Mesendoderm (in vitro differentiated cells): ENCODE results near the gene CPA2.

Experiments used
- DNase-seq: peaks from one replicate; pipeline ENCODE4 v3.0.0; 2013
- H2AK5ac ChIP-seq: 2 replicates; pipeline ENCODE4 v1.6.1; 2013; ENCODE audit warnings: low read length, inconsistent platforms
- H2BK120ac ChIP-seq: 2 replicates; pipeline ENCODE4 v1.6.1; 2013; ENCODE audit warnings: low read depth, mild to moderate bottlenecking, low read length, moderate library complexity, mixed read lengths
- H2BK15ac ChIP-seq: replicated peaks from 2 replicates; pipeline ENCODE4 v1.6.1; 2013; ENCODE audit warnings: low read depth, mild to moderate bottlenecking, moderate library complexity
- H2BK5ac ChIP-seq: 2 replicates; pipeline ENCODE4 v1.6.1; 2013; ENCODE audit warnings: low read length, inconsistent platforms
- H3K18ac ChIP-seq: 2 replicates; pipeline ENCODE4 v1.6.1; 2013; ENCODE audit warnings: mild to moderate bottlenecking, low read length, mixed read lengths
- H3K23ac ChIP-seq: one replicate; pipeline ENCODE4 v1.6.1; 2013; ENCODE audit warnings: low read length
- H3K27ac ChIP-seq: 2 replicates; pipeline ENCODE4 v1.5.1; 2013; ENCODE audit warnings: low read depth, mild to moderate bottlenecking, inconsistent platforms, low read length, moderate library complexity
- H3K27me3 ChIP-seq: 2 replicates; pipeline ENCODE4 v1.6.1; 2013; ENCODE audit warnings: low read length, control low read depth, mild to moderate bottlenecking, inconsistent platforms; ENCODE audit not compliant: insufficient read depth, poor library complexity
- H3K36me3 ChIP-seq: 2 replicates; pipeline ENCODE4 v1.6.1; 2013; ENCODE audit warnings: low read length, inconsistent platforms; ENCODE audit not compliant: control insufficient read depth, insufficient read depth
- H3K4ac ChIP-seq: one replicate; pipeline ENCODE4 v1.6.1; 2013; ENCODE audit warnings: low read depth, mild to moderate bottlenecking, low read length, moderate library complexity
- H3K4me1 ChIP-seq: 2 replicates; pipeline ENCODE4 v1.6.1; 2013; ENCODE audit warnings: low read depth, low read length, inconsistent platforms; ENCODE audit not compliant: control insufficient read depth
- H3K4me2 ChIP-seq: 2 replicates; pipeline ENCODE4 v1.6.1; 2013; ENCODE audit warnings: low read length
- H3K4me3 ChIP-seq: 2 replicates; pipeline ENCODE4 v1.5.1; 2013; ENCODE audit warnings: mild to moderate bottlenecking, low read length
- H3K56ac ChIP-seq: one replicate; pipeline ENCODE4 v1.6.1; 2013; ENCODE audit warnings: low read length
- H3K79me1 ChIP-seq: 2 replicates; pipeline ENCODE4 v1.6.1; 2013; ENCODE audit warnings: low read length, inconsistent platforms
- H3K79me2 ChIP-seq: 2 replicates; pipeline ENCODE4 v1.6.1; 2013; ENCODE audit warnings: mild to moderate bottlenecking, low read length; ENCODE audit not compliant: control insufficient read depth, insufficient read depth
- H3K9ac ChIP-seq: 2 replicates; pipeline ENCODE4 v1.6.1; 2013; ENCODE audit warnings: low read length, inconsistent platforms
- H4K5ac ChIP-seq: one replicate; pipeline ENCODE4 v1.6.1; 2013; ENCODE audit warnings: low read length
- H4K8ac ChIP-seq: one replicate; pipeline ENCODE4 v1.6.1; 2013; ENCODE audit warnings: low read depth, mild to moderate bottlenecking, control low read depth, low read length, moderate library complexity
- WGBS: extraction: QIAGEN DNeasy Blood & Tissue Kit; methylation state at CpG from one replicate; pipeline ENCODE4 v1.1.7; 2013; ENCODE audit warnings: low lambda C conversion rate, missing lambda C conversion rate; ENCODE audit not compliant: insufficient coverage; ENCODE audit errors: extremely low coverage; 5-methylcytosine and 5-hydroxymethylcytosine counted together

CPA2 gene

GRCh38 chr7:130302649-130303048 lies 36.0 kb downstream of the CPA2 start:
- no peak overlapping the region for H2BK15ac ChIP-seq
- no peaks in the 10 kb centered on the region for H3K79me2 ChIP-seq
- no peaks in the 10 kb centered on the region for H3K36me3 ChIP-seq
- no peak overlapping the region for H3K4me3 ChIP-seq
- H2AK5ac ChIP-seq = no peak overlapping the region
- no peak overlapping the region for H3K56ac ChIP-seq
- no peak overlapping the region for H3K27ac ChIP-seq
- no peak overlapping the region for H4K5ac ChIP-seq
- no peaks in the 10 kb centered on the region for H3K27me3 ChIP-seq
- no peak overlapping the region for H3K23ac ChIP-seq
- H3K18ac ChIP-seq = no peak overlapping the region
- no peak overlapping the region for H2BK120ac ChIP-seq
- H4K8ac ChIP-seq = no peak overlapping the region
- H3K4me1 ChIP-seq = no peaks in the 10 kb centered on the region
- H3K9ac ChIP-seq = no peak overlapping the region
- DNase-seq = no peak
- H3K79me1 ChIP-seq = no peaks in the 10 kb centered on the region
- H3K4me2 ChIP-seq = no peak overlapping the region
- no peak overlapping the region for H3K4ac ChIP-seq
- H2BK5ac ChIP-seq = no peak overlapping the region

DNA sequence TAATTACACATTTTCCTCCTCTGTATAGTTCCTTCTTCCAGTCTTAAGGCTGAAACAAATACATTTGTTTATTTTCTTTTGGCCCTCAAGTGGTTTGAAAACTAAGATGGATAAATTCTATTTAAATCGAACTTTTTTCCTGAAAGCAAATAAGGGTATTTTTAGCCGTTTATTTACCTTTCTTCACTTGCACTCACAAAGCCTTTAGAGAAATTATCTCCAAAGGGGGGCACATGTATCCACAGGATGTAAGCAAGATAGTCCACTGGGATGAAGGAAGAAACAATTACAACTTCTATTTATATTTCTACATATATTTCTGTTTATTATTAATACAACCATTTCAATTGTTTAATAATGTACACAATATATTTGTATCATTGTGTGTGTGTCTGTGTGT lies 36.5 kb downstream of the CPA2 start:
- no peak for DNase-seq
- Histone ChIP-seq H2BK15ac (no peak overlapping the region), H3K18ac (no peak overlapping the region), H4K8ac (no peak overlapping the region), H3K27ac (no peak overlapping the region), H3K36me3 (no peaks in the 10 kb centered on the region), H3K23ac (no peak overlapping the region), H3K9ac (no peak overlapping the region), H3K4ac (no peak overlapping the region), H3K79me1 (no peaks in the 10 kb centered on the region), H2BK5ac (no peak overlapping the region), H3K56ac (no peak overlapping the region), H3K4me2 (no peak overlapping the region), H3K79me2 (no peaks in the 10 kb centered on the region), H3K4me1 (no peaks in the 10 kb centered on the region), H3K4me3 (no peak overlapping the region), H2AK5ac (no peak overlapping the region), H3K27me3 (no peaks in the 10 kb centered on the region), H2BK120ac (no peak overlapping the region), H4K5ac (no peak overlapping the region)
- WGBS = no CpG with 5 or more reads among the region's 2 CpGs

DNA sequence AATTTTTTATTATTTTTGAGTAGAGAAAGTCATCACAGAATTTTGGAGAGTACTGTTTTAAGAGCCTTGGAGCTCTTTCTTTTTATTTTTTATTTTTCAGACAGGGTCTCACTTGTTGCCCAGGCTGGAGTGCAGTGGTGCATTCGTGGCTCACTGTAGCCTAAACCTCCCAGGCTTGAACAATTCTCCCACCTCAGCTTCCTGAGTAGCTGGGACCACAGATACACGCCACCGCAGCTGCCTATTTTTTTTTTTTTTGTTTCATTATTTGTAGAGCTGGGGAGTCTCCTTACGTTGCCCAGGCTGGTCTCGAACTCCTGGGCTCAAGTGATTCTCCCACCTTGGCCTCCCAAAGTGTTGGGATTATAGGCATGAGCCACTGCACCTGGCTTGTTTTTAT lies 36.9 kb downstream of the CPA2 start:
- Histone ChIP-seq H4K8ac (no peak overlapping the region), H3K27ac (no peak overlapping the region), H3K4me3 (no peak overlapping the region), H3K4me2 (no peak overlapping the region), H3K36me3 (no peaks in the 10 kb centered on the region), H3K56ac (no peak overlapping the region), H2BK15ac (no peak overlapping the region), H3K23ac (no peak overlapping the region), H2AK5ac (no peak overlapping the region), H4K5ac (no peak overlapping the region), H3K79me2 (no peaks in the 10 kb centered on the region), H2BK5ac (no peak overlapping the region), H3K4ac (no peak overlapping the region), H3K4me1 (no peaks in the 10 kb centered on the region), H2BK120ac (no peak overlapping the region), H3K9ac (no peak overlapping the region), H3K18ac (no peak overlapping the region), H3K27me3 (no peaks in the 10 kb centered on the region), H3K79me1 (no peaks in the 10 kb centered on the region)
- no CpG with 5 or more reads among the region's 5 CpGs for WGBS
- no peak for DNase-seq

DNA sequence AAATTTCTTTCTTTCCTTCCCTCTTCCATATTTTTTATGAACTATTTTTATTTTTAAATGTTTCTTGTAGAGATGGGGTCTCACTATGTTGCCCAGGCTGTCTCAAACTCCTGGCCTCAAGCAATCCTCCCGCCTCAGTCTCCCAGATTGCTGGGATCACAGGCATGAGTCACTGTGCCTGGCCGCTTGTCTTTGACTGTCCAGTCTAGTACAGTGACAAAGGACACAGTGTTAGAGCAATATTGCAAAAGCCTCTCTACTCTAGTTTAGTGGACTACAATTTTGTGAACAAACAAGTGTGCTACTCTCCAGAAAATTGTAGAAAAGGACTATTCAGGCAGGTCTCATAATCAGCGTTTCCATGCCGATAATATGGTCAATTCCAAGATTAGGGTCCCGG lies 37.3 kb downstream of the CPA2 start:
- Histone ChIP-seq H3K4me3 (no peak overlapping the region), H3K4ac (no peak overlapping the region), H2BK15ac (no peak overlapping the region), H3K36me3 (no peaks in the 10 kb centered on the region), H4K8ac (no peak overlapping the region), H4K5ac (no peak overlapping the region), H2BK120ac (no peak overlapping the region), H3K9ac (no peak overlapping the region), H3K56ac (no peak overlapping the region), H2AK5ac (no peak overlapping the region), H3K4me1 (no peaks in the 10 kb centered on the region), H3K18ac (no peak overlapping the region), H3K27me3 (no peaks in the 10 kb centered on the region), H2BK5ac (no peak overlapping the region), H3K79me1 (no peaks in the 10 kb centered on the region), H3K79me2 (no peaks in the 10 kb centered on the region), H3K23ac (no peak overlapping the region), H3K4me2 (no peak overlapping the region), H3K27ac (no peak overlapping the region)
- DNase-seq = no peak
- WGBS = no CpG with 5 or more reads among the region's 5 CpGs

DNA sequence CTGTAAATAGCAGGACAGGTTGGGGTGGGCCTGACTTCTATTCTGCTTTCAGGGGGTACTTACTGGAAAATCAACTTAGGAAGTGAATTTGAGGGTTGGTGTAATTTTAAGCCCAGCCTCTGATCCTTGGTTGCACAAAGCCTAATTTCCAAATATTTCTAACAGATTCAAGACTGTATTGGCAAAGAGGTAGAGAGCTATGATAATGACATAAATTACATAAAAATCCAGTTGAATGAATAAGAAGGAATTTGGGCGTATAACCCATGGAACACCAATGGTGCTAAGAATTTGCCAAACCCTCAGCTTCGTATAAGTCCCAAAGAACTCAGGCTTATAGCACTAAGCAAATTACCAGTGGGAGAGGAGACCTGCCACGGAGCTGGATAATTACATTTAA lies 38.2 kb downstream of the CPA2 start:
- no peak overlapping the region for H3K56ac ChIP-seq
- no peaks in the 10 kb centered on the region for H3K79me1 ChIP-seq
- no peaks in the 10 kb centered on the region for H3K27me3 ChIP-seq
- H2BK15ac ChIP-seq = no peak overlapping the region
- no peak overlapping the region for H2BK120ac ChIP-seq
- no peak overlapping the region for H3K9ac ChIP-seq
- H2AK5ac ChIP-seq = no peak overlapping the region
- no peak overlapping the region for H2BK5ac ChIP-seq
- H3K18ac ChIP-seq = no peak overlapping the region
- no peak overlapping the region for H3K4ac ChIP-seq
- no CpG with 5 or more reads among the region's 3 CpGs for WGBS
- H4K8ac ChIP-seq = no peak overlapping the region
- DNase-seq = no peak
- no peaks in the 10 kb centered on the region for H3K36me3 ChIP-seq
- no peaks in the 10 kb centered on the region for H3K79me2 ChIP-seq
- H4K5ac ChIP-seq = no peak overlapping the region
- no peak overlapping the region for H3K4me2 ChIP-seq
- no peak overlapping the region for H3K23ac ChIP-seq
- no peak overlapping the region for H3K4me3 ChIP-seq
- H3K27ac ChIP-seq = no peak overlapping the region
- H3K4me1 ChIP-seq = no peaks in the 10 kb centered on the region

- no peak overlapping the region for H3K9ac ChIP-seq
- H2AK5ac ChIP-seq = no peak overlapping the region
- no peak overlapping the region for H2BK15ac ChIP-seq
- H2BK5ac ChIP-seq = no peak overlapping the region
- WGBS = no CpG with 5 or more reads among the region's 21 CpGs
- H3K36me3 ChIP-seq = no peaks in the 10 kb centered on the region
- H3K56ac ChIP-seq = no peak overlapping the region
- no peaks in the 10 kb centered on the region for H3K79me1 ChIP-seq
- H4K8ac ChIP-seq = no peak overlapping the region
- no peaks in the 10 kb centered on the region for H3K4me1 ChIP-seq
- no peak overlapping the region for H2BK120ac ChIP-seq
- H3K18ac ChIP-seq = no peak overlapping the region
- no peak overlapping the region for H4K5ac ChIP-seq
- H3K27ac ChIP-seq = no peak overlapping the region
- H3K4me2 ChIP-seq = no peak overlapping the region
- H3K4ac ChIP-seq = no peak overlapping the region
- H3K4me3 ChIP-seq = no peak overlapping the region
- H3K27me3 ChIP-seq = no peaks in the 10 kb centered on the region
- H3K79me2 ChIP-seq = no peaks in the 10 kb centered on the region
- H3K23ac ChIP-seq = no peak overlapping the region
- DNase-seq = no peak
These were observed 38.9 kb downstream of the CPA2 start for GRCh38 chr7:130305433-130306042.
